Naive thymus-derived CD4-positive, alpha-beta T cell (primary cell): ENCODE results near the gene TUBGCP4. TPM values are rescaled to one million over a fixed set of nuclear protein-coding genes. Genes with fewer than 3 reads are reported as not detected.

Experiments used
- ATAC-seq: fragments of 150-1000 bp; cut with Tn5 transposase; 2 replicates; pipeline ENCODE4 v1.10.0; 2021; ENCODE audit warnings: mild to moderate bottlenecking, moderate library complexity
- CTCF ChIA-PET: fragments of 350-600 bp; sonication (Branson Sonifier 250); formaldehyde crosslinking; loops from one replicate; lab custom pipeline; 2021; ENCODE audit warnings: antibody characterized with exemption; lab: Charles Lee
- POLR2A ChIA-PET: fragments of 350-600 bp; sonication (Branson Sonifier 250); formaldehyde crosslinking; loops from one replicate; lab custom pipeline; 2021; ENCODE audit warnings: antibody characterized with exemption, inconsistent platforms; lab: Charles Lee
- DNase-seq, 9 donors: peaks; one replicate each; pipeline versions ENCODE4 v3.0.0 to v3.0.0-alpha.2; 2020 to 2022; ENCODE audit warnings: mixed read lengths in 1 of 9
- H3K27ac ChIP-seq: one replicate; pipeline ENCODE4 v1.7.0; 2013; ENCODE audit warnings: mild to moderate bottlenecking, low read depth, low read length, moderate library complexity
- H3K27me3 ChIP-seq, 2 donors: one replicate each; pipeline ENCODE4 v1.7.0; 2013; ENCODE audit warnings: low read length in 2 of 2, mild to moderate bottlenecking in 2 of 2, moderate library complexity in 2 of 2; ENCODE audit not compliant: control insufficient read depth in 2 of 2, insufficient read depth in 2 of 2
- H3K36me3 ChIP-seq, 3 experiments: 1 replicate in 2 of 3; 2 replicates in 1 of 3; pipeline ENCODE4 v1.7.0; 2013; ENCODE audit warnings: low read length in 3 of 3, mild to moderate bottlenecking in 3 of 3, moderate library complexity in 1 of 3; ENCODE audit not compliant: insufficient read depth in 3 of 3, control insufficient read depth in 2 of 3
- H3K4me1 ChIP-seq, 2 donors: one replicate each; pipeline ENCODE4 v1.7.0; 2013; ENCODE audit warnings: low read length in 2 of 2, mild to moderate bottlenecking in 2 of 2, moderate library complexity in 1 of 2; ENCODE audit not compliant: control insufficient read depth in 2 of 2, insufficient read depth in 2 of 2
- H3K4me3 ChIP-seq: 2 replicates; pipeline ENCODE4 v1.7.0; 2013; ENCODE audit warnings: mild to moderate bottlenecking, low read length
- H3K9me3 ChIP-seq, 3 experiments: 1 replicate in 2 of 3; 2 replicates in 1 of 3; pipeline ENCODE4 v1.7.0; 2013; ENCODE audit warnings: low read length in 3 of 3; ENCODE audit not compliant: control insufficient read depth in 2 of 3
- H3K27ac Mint-ChIP-seq, 9 donors: one replicate each; pipeline ENCODE4 v1.8.0; 2020 to 2022; ENCODE audit warnings: mixed read lengths in 9 of 9, mild to moderate bottlenecking in 8 of 9, moderate library complexity in 5 of 9, inconsistent platforms in 2 of 9
- H3K27me3 Mint-ChIP-seq, 5 donors: one replicate each; pipeline ENCODE4 v1.8.0; 2021 to 2022; ENCODE audit warnings: mixed read lengths in 5 of 5, mild to moderate bottlenecking in 1 of 5
- H3K36me3 Mint-ChIP-seq, 5 donors: one replicate each; pipeline ENCODE4 v1.8.0; 2020 to 2022; ENCODE audit warnings: mixed read lengths in 5 of 5, mild to moderate bottlenecking in 3 of 5, inconsistent platforms in 1 of 5
- H3K4me1 Mint-ChIP-seq, 7 donors: one replicate each; pipeline ENCODE4 v1.8.0; 2020 to 2022; ENCODE audit warnings: mixed read lengths in 7 of 7, mild to moderate bottlenecking in 3 of 7, inconsistent platforms in 1 of 7
- H3K4me3 Mint-ChIP-seq, 10 donors: one replicate each; pipeline ENCODE4 v1.8.0; 2020 to 2022; ENCODE audit warnings: mild to moderate bottlenecking in 10 of 10, mixed read lengths in 10 of 10, moderate library complexity in 6 of 10, inconsistent platforms in 2 of 10
- H3K9me3 Mint-ChIP-seq, 11 donors: one replicate each; pipeline ENCODE4 v1.8.0; 2020 to 2022; ENCODE audit warnings: mixed read lengths in 11 of 11, mild to moderate bottlenecking in 4 of 11, inconsistent platforms in 1 of 11, moderate library complexity in 1 of 11
- intact Hi-C, 2 donors: fragments of 100-400 bp; cut with micrococcal nuclease; formaldehyde crosslinking; loops; one replicate each; pipeline ENCODE4 v1.15.1; 2023
- polyA plus RNA-seq, 2 donors: library from polyadenylated mRNA; unstranded; fragments of 300-500 nt; fragmentation: Illumina TruSeq; gene quantifications; one replicate each; pipeline ENCODE4 v1.2.3, GENCODE V29; 2021
- total RNA-seq, 6 experiments: library from RNA in 5 of 6; stranded (reverse) in 5 of 6; gene quantifications; 1 replicate in 5 of 6; 2 replicates in 1 of 6; pipeline ENCODE4 v1.2.3 and lab custom pipeline; 2021 to 2026

TUBGCP4 gene
- total and polyA plus RNA-seq, 7 experiments from 2014 or later: 7.7 to 34.7 (median 15.0) TPM

DNA sequence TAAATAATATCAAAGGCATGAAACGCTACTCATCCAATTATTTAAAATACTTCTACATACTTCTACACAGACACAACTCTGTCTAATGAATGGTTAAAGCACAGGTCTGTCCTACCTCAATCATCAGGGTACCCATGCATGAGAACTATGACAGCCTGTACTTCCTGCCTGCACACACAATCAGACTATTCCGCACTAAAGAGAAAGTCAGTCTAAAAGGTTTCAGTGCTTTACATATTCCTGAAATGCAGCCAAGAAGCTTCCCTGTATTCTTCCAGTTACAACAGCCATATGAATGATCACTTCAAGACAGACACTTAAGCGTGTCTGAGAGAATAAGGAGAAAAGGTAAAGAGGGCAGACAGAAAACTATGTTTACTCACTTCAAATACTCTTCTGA is 58.8 kb downstream of the TUBGCP4 start:
- Histone ChIP-seq H3K36me3 (peaks cover 0 to 54% (median 0%) of the 10 kb centered on the region in 3 experiments), H3K4me3 (no peak overlapping the region), H3K9me3 (no peaks in the 10 kb centered on the region), H3K27me3 (no peaks in the 10 kb centered on the region), H3K4me1 (no peaks in the 10 kb centered on the region), H3K27ac (no peak overlapping the region)
- ChIA-PET POLR2A (no interaction called here), CTCF (no interaction called here)
- Mint-ChIP-seq H3K36me3 (peaks cover 14 to 45% (median 21%) of the 10 kb centered on the region in 5 donors), H3K9me3 (no peaks in the 10 kb centered on the region), H3K27ac (peak overlapping the region in 1 of 9 donors; percentile 60), H3K27me3 (no peaks in the 10 kb centered on the region), H3K4me1 (peaks cover 0 to 3% (median 0%) of the 10 kb centered on the region in 7 donors), H3K4me3 (no peak overlapping the region)
- no peak for DNase-seq
- intact Hi-C loops: no loop called here
- ATAC-seq: no peak

- ChIA-PET POLR2A (no interaction called here), CTCF (no interaction called here)
- peaks cover 0 to 42% (median 0%) of the 10 kb centered on the region in 3 experiments for H3K36me3 ChIP-seq
- Mint-ChIP-seq H3K27ac (peak overlapping the region in 1 of 9 donors; percentile 34), H3K36me3 (peaks cover 14 to 36% (median 19%) of the 10 kb centered on the region in 5 donors), H3K4me3 (no peak overlapping the region), H3K9me3 (no peaks in the 10 kb centered on the region), H3K4me1 (peaks cover 0 to 3% (median 0%) of the 10 kb centered on the region in 7 donors), H3K27me3 (no peaks in the 10 kb centered on the region)
- no peaks in the 10 kb centered on the region for H3K9me3 ChIP-seq
- DNase-seq (no peak), ATAC-seq (no peak)
- no peaks in the 10 kb centered on the region for H3K4me1 ChIP-seq
- intact Hi-C loops: no loop called here
- H3K27ac ChIP-seq: no peak overlapping the region
- no peak overlapping the region for H3K4me3 ChIP-seq
- no peaks in the 10 kb centered on the region for H3K27me3 ChIP-seq
Observed at GRCh38 chr15:43433165-43433564, 62.3 kb downstream of the TUBGCP4 start.

DNA sequence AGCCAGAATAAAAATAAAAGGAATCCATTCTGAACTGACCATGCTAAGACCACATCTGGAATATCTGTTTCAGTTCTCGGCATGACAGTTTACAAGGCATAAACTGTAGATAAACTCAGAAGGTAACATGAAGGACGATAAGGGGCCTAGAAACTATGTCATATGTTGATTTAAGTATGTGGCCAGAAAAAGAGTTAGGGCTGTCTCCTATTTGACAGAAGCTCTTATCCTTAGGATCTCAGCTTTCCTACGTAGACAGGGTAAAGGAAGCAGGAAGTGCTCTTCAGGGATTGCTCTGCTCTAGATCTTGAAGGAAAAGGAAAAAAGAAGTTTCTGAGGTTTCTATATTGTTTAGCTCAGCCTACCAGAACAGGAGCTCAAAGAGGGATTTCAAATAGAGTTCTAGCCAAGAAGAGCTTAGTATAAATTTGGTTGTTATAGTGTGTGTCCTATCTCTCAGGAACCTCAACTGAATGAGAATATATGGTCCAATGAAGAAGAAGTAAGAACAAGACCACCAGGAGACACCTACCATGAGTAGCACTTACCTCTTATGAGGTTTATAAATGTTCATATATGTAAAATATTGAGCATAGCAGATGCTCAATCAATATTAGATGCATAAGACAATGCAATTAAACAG is 62.9 kb downstream of the TUBGCP4 start:
- no peaks in the 10 kb centered on the region for H3K9me3 Mint-ChIP-seq

GRCh38 chr15:43434446-43434845 is 63.5 kb downstream of the TUBGCP4 start:
- peak overlapping the region in 3 of 9 donors; percentile 15 to 28 (median 25) for H3K27ac Mint-ChIP-seq
- H3K36me3 ChIP-seq: peaks cover 0 to 42% (median 0%) of the 10 kb centered on the region in 3 experiments
- H3K4me1 Mint-ChIP-seq: peaks cover 0 to 3% (median 0%) of the 10 kb centered on the region in 7 donors
- no peak overlapping the region for H3K4me3 ChIP-seq
- no peaks in the 10 kb centered on the region for H3K27me3 Mint-ChIP-seq
- intact Hi-C loops: no loop called here
- H3K27me3 ChIP-seq: no peaks in the 10 kb centered on the region
- ChIA-PET POLR2A (no interaction called here), CTCF (interaction anchor here (1.0 kb wide), 1 partner anchor 58 kb away, joined by 3 read pairs; no protein-coding TSS in a partner anchor)
- H3K4me1 ChIP-seq: no peaks in the 10 kb centered on the region
- DNase-seq (no peak), ATAC-seq (no peak)
- H3K9me3 Mint-ChIP-seq: no peaks in the 10 kb centered on the region
- H3K36me3 Mint-ChIP-seq: peaks cover 14 to 41% (median 20%) of the 10 kb centered on the region in 5 donors
- H3K9me3 ChIP-seq: no peaks in the 10 kb centered on the region
- H3K4me3 Mint-ChIP-seq: no peak overlapping the region
- no peak overlapping the region for H3K27ac ChIP-seq

More for the DNA sequence above, 62.9 kb downstream of the TUBGCP4 start:
- no peaks in the 10 kb centered on the region for H3K4me1 ChIP-seq
- ChIA-PET CTCF (no interaction called here), POLR2A (no interaction called here)
- intact Hi-C loops: no loop called here
- peaks cover 0 to 3% (median 0%) of the 10 kb centered on the region in 7 donors for H3K4me1 Mint-ChIP-seq
- no peaks in the 10 kb centered on the region for H3K27me3 ChIP-seq
- H3K27ac ChIP-seq: no peak overlapping the region
- H3K9me3 ChIP-seq: no peaks in the 10 kb centered on the region
- H3K4me3 ChIP-seq: no peak overlapping the region
- peaks cover 14 to 38% (median 20%) of the 10 kb centered on the region in 5 donors for H3K36me3 Mint-ChIP-seq
- H3K4me3 Mint-ChIP-seq: no peak overlapping the region
- H3K27me3 Mint-ChIP-seq: no peaks in the 10 kb centered on the region
- DNase-seq (no peak), ATAC-seq (no peak)
- peaks cover 0 to 42% (median 0%) of the 10 kb centered on the region in 3 experiments for H3K36me3 ChIP-seq
- H3K27ac Mint-ChIP-seq: peak overlapping the region in 2 of 9 donors; percentile 26 to 35

- H3K4me1 Mint-ChIP-seq: peaks cover 0 to 8% (median 0%) of the 10 kb centered on the region in 7 donors
- H3K9me3 Mint-ChIP-seq: no peaks in the 10 kb centered on the region
- DNase-seq (no peak), ATAC-seq (no peak)
- ChIA-PET CTCF (no interaction called here), POLR2A (no interaction called here)
- no peak overlapping the region for H3K27ac Mint-ChIP-seq
- Histone ChIP-seq H3K4me3 (no peak overlapping the region), H3K4me1 (no peaks in the 10 kb centered on the region), H3K27ac (no peak overlapping the region), H3K9me3 (no peaks in the 10 kb centered on the region), H3K36me3 (peaks cover 0 to 31% (median 0%) of the 10 kb centered on the region in 3 experiments), H3K27me3 (no peaks in the 10 kb centered on the region)
- no peaks in the 10 kb centered on the region for H3K27me3 Mint-ChIP-seq
- no peak overlapping the region for H3K4me3 Mint-ChIP-seq
- peaks cover 12 to 42% (median 24%) of the 10 kb centered on the region in 5 donors for H3K36me3 Mint-ChIP-seq
- intact Hi-C loops: no loop called here
Observed at GRCh38 chr15:43436395-43436794, 65.5 kb downstream of the TUBGCP4 start.

GRCh38 chr15:43439268-43439667 is 68.4 kb downstream of the TUBGCP4 start:
- ChIA-PET POLR2A (no interaction called here), CTCF (no interaction called here)
- Histone ChIP-seq H3K27ac (no peak overlapping the region), H3K36me3 (peaks cover 0 to 15% (median 4%) of the 10 kb centered on the region in 3 experiments), H3K4me1 (no peaks in the 10 kb centered on the region), H3K27me3 (no peaks in the 10 kb centered on the region), H3K9me3 (no peaks in the 10 kb centered on the region), H3K4me3 (no peak overlapping the region)
- H3K9me3 Mint-ChIP-seq: no peaks in the 10 kb centered on the region
- H3K27me3 Mint-ChIP-seq: no peaks in the 10 kb centered on the region
- peaks cover 3 to 22% (median 10%) of the 10 kb centered on the region in 5 donors for H3K36me3 Mint-ChIP-seq
- DNase-seq: no peak
- no peak for ATAC-seq
- intact Hi-C loops: no loop called here
- no peak overlapping the region for H3K4me3 Mint-ChIP-seq
- H3K4me1 Mint-ChIP-seq: peaks cover 0 to 11% (median 0%) of the 10 kb centered on the region in 7 donors
- peak overlapping the region in 1 of 9 donors; percentile 62 for H3K27ac Mint-ChIP-seq
